GM18867 (cell line): ENCODE results near the gene TMEM119.

Experiments
- ATAC-seq: cut with Tn5 transposase; IDR thresholded peaks from one replicate; pipeline ENCODE4 v1.9.1; 2021; ENCODE audit warnings: mild to moderate bottlenecking, moderate library complexity; ENCODE audit not compliant: unreplicated experiment

Gene TMEM119

DNA sequence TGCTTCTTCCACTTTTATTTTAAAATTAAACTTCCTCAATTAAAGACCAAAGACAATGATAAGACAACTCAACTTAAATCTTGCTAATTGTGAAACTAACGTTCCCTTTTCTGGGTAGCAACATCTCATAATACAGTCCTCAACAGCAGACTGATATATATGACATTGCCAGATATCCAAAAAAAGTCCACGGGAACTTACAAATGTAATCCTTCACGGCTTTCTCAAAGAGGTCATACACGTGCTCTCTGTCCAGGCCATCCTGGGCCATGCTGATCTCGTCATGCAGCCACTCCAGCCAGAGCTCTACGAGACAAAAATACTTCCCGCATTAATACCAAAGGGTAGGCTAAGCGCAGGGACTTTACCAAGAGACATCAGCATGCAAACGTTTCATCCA is 50.2 kb downstream of the TMEM119 start:
- ATAC-seq = no peak

DNA sequence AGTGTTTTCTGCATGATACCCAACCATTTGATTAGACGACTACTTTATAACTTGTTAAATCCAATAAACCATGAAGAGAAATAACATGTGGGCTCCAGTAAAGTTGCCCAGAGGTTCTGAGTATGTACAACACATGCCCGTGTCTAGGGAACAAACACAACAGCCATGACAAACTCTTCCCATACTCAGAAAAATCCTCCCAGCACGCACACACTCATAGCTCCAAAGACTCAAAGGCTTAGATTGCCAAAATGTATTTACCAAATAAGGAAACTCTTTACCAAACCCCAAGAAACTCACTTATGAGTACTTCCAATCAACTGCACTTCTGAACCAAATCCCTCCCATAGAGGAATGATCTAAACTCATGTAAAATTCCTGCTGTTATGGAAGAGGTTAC is 54.2 kb downstream of the TMEM119 start:
- ATAC-seq = no peak

- ATAC-seq = no peak
These were observed 55.6 kb downstream of the TMEM119 start for GRCh38 chr12:108542320-108542719.
